ENCODE data around the gene PGAP6. TPM values are rescaled to one million over a fixed set of nuclear protein-coding genes. Genes with fewer than 3 reads are reported as not detected.

The PGAP6 gene
- total and polyA plus RNA-seq, 2 of the 4 experiments (the other 2 are of a cell fraction), result 49.1 to 124 TPM

DNA sequence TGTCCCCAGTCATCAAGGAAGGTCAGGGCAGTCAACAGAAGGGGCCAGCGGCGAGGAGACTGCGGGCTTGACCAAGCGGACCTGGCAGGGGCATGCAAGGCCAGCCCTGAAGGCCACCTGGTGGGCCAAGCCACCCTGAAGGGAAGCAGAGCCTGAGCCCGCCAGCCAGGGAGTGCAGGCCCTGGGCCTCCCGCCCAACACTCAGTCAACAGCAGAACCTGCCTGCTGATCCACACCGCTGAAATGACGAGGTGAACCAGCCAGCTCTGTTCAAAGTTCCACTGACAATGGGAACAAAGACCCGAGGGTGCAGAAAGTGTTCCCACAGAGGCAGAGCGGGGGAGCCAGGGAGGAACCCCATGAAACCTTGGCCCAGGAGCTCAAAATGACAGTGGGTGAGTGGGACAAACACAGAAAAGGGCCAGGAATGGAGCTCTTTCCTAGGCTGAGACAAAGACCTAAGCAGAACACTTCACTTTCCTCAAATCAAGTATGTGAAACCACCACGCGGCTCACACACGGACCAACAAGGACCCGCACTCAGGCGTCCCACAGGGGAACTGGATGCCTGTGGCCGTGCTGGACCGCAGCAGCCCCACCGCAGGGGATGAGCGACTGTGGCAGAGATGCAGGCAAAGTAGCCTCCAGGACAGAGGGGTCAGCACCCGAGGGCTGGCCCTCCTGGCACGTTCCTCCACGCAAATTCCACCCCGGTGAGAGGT, 41.2 kb downstream of the PGAP6 start:
- peaks cover 6% of the 10 kb centered on the region for H3K9me1 ChIP-seq (ENCODE audit: insufficient read depth, low read length)
- H4K8ac ChIP-seq (ENCODE audit: low read depth in 2 of 2, low read length in 2 of 2), result no peak overlapping the region
- no peaks in the 10 kb centered on the region for H3K4me1 ChIP-seq (ENCODE audit: control insufficient read depth, insufficient read depth, low read length)
- H3K56ac ChIP-seq (ENCODE audit: extremely low read depth, insufficient read depth, low read length), result no peak overlapping the region
- no peaks in the 10 kb centered on the region for H3K9me3 ChIP-seq (ENCODE audit: control insufficient read depth, insufficient read depth, low read length)
- H3K14ac ChIP-seq (replicated peaks; ENCODE audit: low read depth, low read length), result no peak overlapping the region
- H3K79me1 ChIP-seq (ENCODE audit: low read depth in 1 of 2, low read length in 2 of 2), result peaks cover 21 to 70% of the 10 kb centered on the region in 2 experiments
- ChIA-PET CTCF (no interaction called here), POLR2A (ENCODE audit: unreplicated experiment) (no interaction called here)
- H2BK15ac ChIP-seq (ENCODE audit: low read depth, low read length), result no peak overlapping the region
- intact Hi-C loops (cut with micrococcal nuclease) (no loop called here), in situ Hi-C loops (cut with MboI; ENCODE audit: low sequenced_read_pairs) (no loop called here), dilution Hi-C loops (cut with HindIII; ENCODE audit: low sequenced_read_pairs, unreplicated experiment) (no loop called here)
- H2BK20ac ChIP-seq (ENCODE audit: low read depth, low read length), result no peak overlapping the region
- no peak overlapping the region for H2AK5ac ChIP-seq (ENCODE audit: low read depth, low read length)
- no TSS peak for BruUV-seq (replicated peaks)
- no peak overlapping the region for H4K91ac ChIP-seq (ENCODE audit: insufficient read depth, low read depth, low read length)
- H2BK120ac ChIP-seq (ENCODE audit: low read depth, low read length), result no peak overlapping the region
- no peak overlapping the region for H3K27ac ChIP-seq (ENCODE audit: insufficient read depth, low read length)
- no peak overlapping the region for H3K4me2 ChIP-seq (ENCODE audit: low read depth, low read length)
- H3K27me3 ChIP-seq (ENCODE audit: control insufficient read depth, insufficient read depth, low read length), result no peaks in the 10 kb centered on the region
- H3K4ac ChIP-seq (ENCODE audit: low read depth, low read length), result no peak overlapping the region
- peaks cover 7% of the 10 kb centered on the region for H3K36me3 ChIP-seq (ENCODE audit: control insufficient read depth, insufficient read depth, low read length)
- H2BK5ac ChIP-seq (ENCODE audit: low read depth, low read length, poor library complexity, severe bottlenecking), result no peak overlapping the region
- H2AK9ac ChIP-seq (replicated peaks; ENCODE audit: low read depth, low read length, poor library complexity), result no peak overlapping the region
- no peak overlapping the region for H3K18ac ChIP-seq (ENCODE audit: low read depth, low read length)
- WGBS, 2 experiments (ENCODE audit: extremely low coverage in 2 of 2, insufficient read length in 1 of 2), result 95% methylated on average over 22 of the region's 23 CpGs; no CpG with 5 or more reads in 1 of the 2 experiments
- no peak for TF ChIP-seq RCOR1 (IDR thresholded peaks at IDR 0.05; ENCODE audit: insufficient replicate concordance, low read length)
- TF ChIP-seq CHD1 (IDR thresholded peaks at IDR 0.05; ENCODE audit: low read depth, low read length), result no peak
- TF ChIP-seq RFX5 (IDR thresholded peaks at IDR 0.05; ENCODE audit: low read depth, low read length), result no peak
- no peak for TF ChIP-seq RAD21 (IDR thresholded peaks at IDR 0.05; ENCODE audit: low read length)
- TF ChIP-seq, protein P1, sequence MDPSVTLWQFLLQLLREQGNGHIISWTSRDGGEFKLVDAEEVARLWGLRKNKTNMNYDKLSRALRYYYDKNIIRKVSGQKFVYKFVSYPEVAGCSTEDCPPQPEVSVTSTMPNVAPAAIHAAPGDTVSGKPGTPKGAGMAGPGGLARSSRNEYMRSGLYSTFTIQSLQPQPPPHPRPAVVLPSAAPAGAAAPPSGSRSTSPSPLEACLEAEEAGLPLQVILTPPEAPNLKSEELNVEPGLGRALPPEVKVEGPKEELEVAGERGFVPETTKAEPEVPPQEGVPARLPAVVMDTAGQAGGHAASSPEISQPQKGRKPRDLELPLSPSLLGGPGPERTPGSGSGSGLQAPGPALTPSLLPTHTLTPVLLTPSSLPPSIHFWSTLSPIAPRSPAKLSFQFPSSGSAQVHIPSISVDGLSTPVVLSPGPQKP (IDR thresholded peaks at IDR 0.05; ENCODE audit: borderline replicate concordance, low read depth, low read length), result no peak
- H3K4me3 ChIP-seq (ENCODE audit: insufficient read depth, low read depth, low read length), result no peak overlapping the region
- no peak overlapping the region for H3K9ac ChIP-seq (ENCODE audit: low read depth, low read length)
- DNase-seq (no peak), ATAC-seq (ENCODE audit: low read depth) (no peak)
- H2AFZ ChIP-seq (replicated peaks; ENCODE audit: low read length, poor library complexity), result no peak overlapping the region
- H3K23ac ChIP-seq (ENCODE audit: low read depth, low read length), result no peak overlapping the region
- no peak overlapping the region for H4K5ac ChIP-seq (ENCODE audit: low read depth, low read length)
- H4K20me1 ChIP-seq (ENCODE audit: insufficient read depth, low read length), result peaks cover 66% of the 10 kb centered on the region
